D721Med (cell line): ENCODE measurements around the gene PPP1R37.

Experiments
- DNase-seq: peaks from one replicate; pipeline ENCODE4 v3.0.0; 2011; ENCODE audit warnings: low spot score; ENCODE audit not compliant: insufficient read length
- FAIRE-seq: peaks from 2 replicates; lab custom pipeline; 2011; peaks lifted over from hg19 to GRCh38; lab: Jason Lieb, UNC
- CTCF ChIP-seq: IDR thresholded peaks from 2 replicates; pipeline ENCODE4 v1.5.1; 2012; ENCODE audit warnings: mild to moderate bottlenecking, control low read depth; ENCODE audit not compliant: insufficient read depth; ENCODE audit errors: missing control alignments

The PPP1R37 gene

GRCh38 chr19:45063851-45064801, 28.9 kb upstream of the PPP1R37 start:
- FAIRE-seq (no peak), DNase-seq (no peak)
- no peak for TF ChIP-seq CTCF

GRCh38 chr19:45066921-45067661, 25.9 kb upstream of the PPP1R37 start:
- no peak for TF ChIP-seq CTCF
- FAIRE-seq (no peak), DNase-seq (no peak)

GRCh38 chr19:45068041-45068440, 24.9 kb upstream of the PPP1R37 start:
- no peak for FAIRE-seq
- TF ChIP-seq CTCF = no peak
- no peak for DNase-seq

GRCh38 chr19:45069056-45069455, 23.9 kb upstream of the PPP1R37 start:
- FAIRE-seq (no peak), DNase-seq (no peak)
- TF ChIP-seq CTCF = no peak

GRCh38 chr19:45070214-45070613, 22.8 kb upstream of the PPP1R37 start:
- DNase-seq (no peak), FAIRE-seq (no peak)
- no peak for TF ChIP-seq CTCF

DNA sequence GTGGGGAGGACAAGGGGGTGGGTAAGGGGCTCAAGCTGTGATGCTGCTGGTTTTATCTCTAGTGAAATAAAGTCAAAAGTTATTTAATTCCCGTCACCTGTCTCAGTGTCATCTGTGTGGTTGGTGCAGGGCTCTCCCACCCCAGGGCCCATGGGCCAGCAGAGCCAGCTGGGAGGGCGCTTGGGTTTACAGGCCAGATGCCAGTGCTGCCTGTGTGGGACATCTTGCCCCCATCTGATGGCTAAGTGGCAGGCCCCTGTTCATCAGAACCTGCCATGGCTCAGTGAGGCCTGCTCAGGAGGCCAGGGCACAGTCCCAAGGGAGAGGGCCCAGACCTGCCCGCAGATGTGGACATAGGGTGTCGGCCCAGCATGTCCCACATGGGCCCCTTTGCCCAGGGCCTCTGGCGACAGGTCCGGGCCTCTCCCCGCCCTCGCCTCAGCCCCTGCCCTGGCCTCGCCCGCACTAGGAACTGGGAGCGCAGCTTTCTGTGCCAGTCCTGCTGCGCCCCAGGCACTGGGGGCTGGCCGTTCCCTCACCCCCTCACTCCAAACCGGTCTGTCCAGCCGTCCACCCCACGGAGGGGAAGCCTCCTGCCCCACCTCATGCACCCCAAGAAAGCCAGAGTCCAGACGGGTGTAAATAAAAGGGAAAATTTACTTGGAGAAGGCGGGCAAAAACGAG, 22.0 kb upstream of the PPP1R37 start:
- FAIRE-seq = no peak
- DNase-seq = no peak
- no peak for TF ChIP-seq CTCF
